HEK293T (cell line): ENCODE measurements around the gene RTP5.
A peak's percentile ranks its signal among the peaks of the same experiment; 100 is the strongest.
"Not testable (repeated sequence)": the region's sequence is repeated elsewhere in the genome, so short reads cannot be mapped to it uniquely, and the experiment has no call there.

Experiments
- CTCF ChIA-PET: fragments of 350-600 bp; formaldehyde crosslinking; extraction: SDS; loops from one replicate; lab custom pipeline; 2021; ENCODE audit warnings: antibody characterized with exemption, inconsistent platforms; lab: Yijun Ruan, JAX
- POLR2A ChIA-PET: fragments of 350-600 bp; formaldehyde crosslinking; extraction: SDS; loops from one replicate; lab custom pipeline; 2020; ENCODE audit warnings: antibody characterized with exemption, inconsistent platforms; lab: Yijun Ruan, JAX
- DNase-seq: peaks from one replicate; pipeline ENCODE4 v3.0.0; 2012; ENCODE audit warnings: mixed read lengths; ENCODE audit errors: extremely low spot score
- ARNT ChIP-seq: fragments of 450-650 bp; IDR thresholded peaks from 2 replicates; pipeline ENCODE4 v1.6.1; 2017; ENCODE audit warnings: mild to moderate bottlenecking
- BHLHE40 ChIP-seq: fragments of 450-650 bp; IDR thresholded peaks from 2 replicates; pipeline ENCODE4 v1.6.1; 2016; ENCODE audit warnings: mild to moderate bottlenecking, moderate library complexity, borderline replicate concordance
- CTBP1 ChIP-seq: fragments of 450-650 bp; IDR thresholded peaks from 2 replicates; pipeline ENCODE4 v1.6.1; 2016; ENCODE audit warnings: borderline replicate concordance
- ELF4 ChIP-seq: fragments of 450-650 bp; IDR thresholded peaks from 2 replicates; pipeline ENCODE4 v1.6.1; 2017; ENCODE audit warnings: antibody characterized with exemption
- FOXA1 ChIP-seq: fragments of 450-650 bp; IDR thresholded peaks from 2 replicates; pipeline ENCODE4 v1.6.1; 2016; ENCODE audit warnings: mild to moderate bottlenecking
- FOXK2 ChIP-seq: fragments of 450-650 bp; IDR thresholded peaks from 2 replicates; pipeline ENCODE4 v1.6.1; 2016; ENCODE audit warnings: mild to moderate bottlenecking
- FOXM1 ChIP-seq: fragments of 450-650 bp; IDR thresholded peaks from 2 replicates; pipeline ENCODE4 v1.6.1; 2017; ENCODE audit warnings: mild to moderate bottlenecking, borderline replicate concordance
- HDGF ChIP-seq: fragments of 450-650 bp; IDR thresholded peaks from 2 replicates; pipeline ENCODE4 v1.6.1; 2017; ENCODE audit warnings: antibody characterized with exemption, borderline replicate concordance
- L3MBTL2 ChIP-seq: fragments of 450-650 bp; conservative IDR thresholded peaks from 2 replicates; pipeline ENCODE4 v1.6.1; 2016; ENCODE audit warnings: mild to moderate bottlenecking
- LEF1 ChIP-seq: fragments of 450-650 bp; IDR thresholded peaks from 2 replicates; pipeline ENCODE4 v1.6.1; 2017; ENCODE audit warnings: mild to moderate bottlenecking, borderline replicate concordance
- NFRKB ChIP-seq: fragments of 450-650 bp; IDR thresholded peaks from 2 replicates; pipeline ENCODE4 v1.6.1; 2016; ENCODE audit warnings: mild to moderate bottlenecking, moderate library complexity
- PKNOX1 ChIP-seq: fragments of 450-650 bp; IDR thresholded peaks from 2 replicates; pipeline ENCODE4 v1.6.1; 2016
- SP1 ChIP-seq: fragments of 450-650 bp; IDR thresholded peaks from 2 replicates; pipeline ENCODE4 v1.6.1; 2017
- SUZ12 ChIP-seq: fragments of 450-650 bp; IDR thresholded peaks from 2 replicates; pipeline ENCODE4 v1.6.1; 2016; ENCODE audit warnings: mild to moderate bottlenecking
- TARDBP ChIP-seq: fragments of 450-650 bp; IDR thresholded peaks from 2 replicates; pipeline ENCODE4 v1.6.1; 2016
- ZNF384 ChIP-seq: fragments of 450-650 bp; IDR thresholded peaks from 2 replicates; pipeline ENCODE4 v1.6.1; 2016

Gene RTP5

GRCh38 chr2:241874277-241874925 is 4.9 kb downstream of the RTP5 start:
- ChIA-PET POLR2A (no interaction called here), CTCF (no interaction called here)
- TF ChIP-seq CTBP1 (no peak), FOXK2 (no peak), SP1 (no peak), PKNOX1 (no peak), ZNF384 (no peak), NFRKB (no peak), L3MBTL2 (no peak), SUZ12 (no peak), FOXA1 (no peak), TARDBP (no peak), LEF1 (no peak), ELF4 (no peak), ARNT (no peak), BHLHE40 (no peak), HDGF (no peak), FOXM1 (no peak)
- no peak for DNase-seq

GRCh38 chr2:241875754-241876527 is 6.4 kb downstream of the RTP5 start:
- not testable (repeated sequence) for DNase-seq
- POLR2A ChIA-PET = interaction anchor here (1.0 kb wide), 1 partner anchor 174 kb away, joined by 3 read pairs; the partner anchor contains the start of gene ING5

GRCh38 chr2:241876528-241877196 is 7.1 kb downstream of the RTP5 start:
- ChIA-PET CTCF (interaction anchor here (0.6 kb wide), 1 partner anchor 1049 kb away, joined by 3 read pairs; no protein-coding TSS in a partner anchor), POLR2A (interaction anchor here (1.0 kb wide), 1 partner anchor 174 kb away, joined by 3 read pairs; the partner anchor contains the start of gene ING5)
- no peak for DNase-seq
- no peak for TF ChIP-seq NFRKB
- TF ChIP-seq SUZ12 = no peak
- TF ChIP-seq FOXM1 = no peak
- no peak for TF ChIP-seq CTBP1
- no peak for TF ChIP-seq LEF1
- TF ChIP-seq ARNT = no peak
- no peak for TF ChIP-seq HDGF
- no peak for TF ChIP-seq SP1
- TF ChIP-seq ZNF384 = no peak
- TF ChIP-seq FOXA1 = no peak
- no peak for TF ChIP-seq PKNOX1
- TF ChIP-seq L3MBTL2 = no peak
- TF ChIP-seq ELF4 = no peak
- TF ChIP-seq TARDBP = no peak
- TF ChIP-seq BHLHE40 = no peak
- TF ChIP-seq FOXK2 = no peak

More at GRCh38 chr2:241875754-241876527, 6.4 kb downstream of the RTP5 start:
- CTCF ChIA-PET = interaction anchor here (0.6 kb wide), 1 partner anchor 1048 kb away, joined by 3 read pairs; no protein-coding TSS in a partner anchor

GRCh38 chr2:241877197-241877685 is 7.7 kb downstream of the RTP5 start:
- CTCF ChIA-PET = no interaction called here
- POLR2A ChIA-PET = no interaction called here
- TF ChIP-seq FOXA1 = no peak
- TF ChIP-seq FOXM1 = no peak
- no peak for TF ChIP-seq TARDBP
- TF ChIP-seq LEF1 = no peak
- DNase-seq = no peak

GRCh38 chr2:241877989-241878970 is 8.8 kb downstream of the RTP5 start:
- no peak for TF ChIP-seq SUZ12
- no peak for TF ChIP-seq ZNF384
- TF ChIP-seq FOXA1 = no peak
- no peak for TF ChIP-seq TARDBP
- no peak for TF ChIP-seq FOXM1
- no peak for TF ChIP-seq PKNOX1
- no peak for TF ChIP-seq ARNT
- TF ChIP-seq BHLHE40 = no peak
- TF ChIP-seq FOXK2 = no peak
- CTCF ChIA-PET = interaction anchor here (0.6 to 0.8 kb wide), 4 partner anchors 33 to 241 kb away, joined by 3 to 8 read pairs (median 4); partner anchors contain the start of gene ATG4B
- DNase-seq = peak; percentile 75
- POLR2A ChIA-PET = interaction anchor here (2.1 kb wide), 1 partner anchor 192 kb away, joined by 6 read pairs; the partner anchor contains the start of gene DTYMK
